ENCODE results near the gene CYP27A1. TPM values are rescaled to one million over a fixed set of nuclear protein-coding genes. Genes with fewer than 3 reads are reported as not detected.

CYP27A1 gene
- total RNA-seq, 1 experiment from 2014 or later = 20.9 TPM

- Mint-ChIP-seq H3K9me3 (ENCODE audit: unreplicated experiment) (no peaks in the 10 kb centered on the region), H3K27me3 (ENCODE audit: insufficient read depth, unreplicated experiment) (peaks cover 3% of the 10 kb centered on the region), H3K36me3 (ENCODE audit: insufficient read depth, unreplicated experiment) (peaks cover 7% of the 10 kb centered on the region), H3K4me3 (ENCODE audit: unreplicated experiment) (no peak overlapping the region), H3K4me1 (ENCODE audit: low read depth, unreplicated experiment) (peaks cover 21% of the 10 kb centered on the region), H3K27ac (ENCODE audit: unreplicated experiment) (no peak overlapping the region)
- TF ChIP-seq CTCF (IDR thresholded peaks at IDR 0.05; ENCODE audit: insufficient read depth in 1 of 2, low read depth in 1 of 2, low read length in 1 of 2, severe bottlenecking in 1 of 2, unreplicated experiment in 1 of 2) = no peak
- POLR2A ChIA-PET = no interaction called here
- no peak for DNase-seq
- H3K4me1 ChIP-seq = peaks cover 10% of the 10 kb centered on the region
- BruUV-seq (replicated peaks) = no TSS peak
- H3K9me3 ChIP-seq = no peaks in the 10 kb centered on the region
- CTCF ChIA-PET = interaction anchor here (1.6 to 3.6 kb wide), 2 partner anchors 10 to 47 kb away, joined by 7 to 18 read pairs; no protein-coding TSS in a partner anchor
- no peaks in the 10 kb centered on the region for H3K36me3 ChIP-seq (ENCODE audit: control insufficient read depth, insufficient read depth, low read length)
- no peak overlapping the region for H3K4me3 ChIP-seq (ENCODE audit: low read depth, low read length)
- intact Hi-C loops (cut with micrococcal nuclease; ENCODE audit: unreplicated experiment) = loop anchor here (5.0 kb wide), 1 partner anchor 142 kb away; the partner anchor contains the start of gene CRYBA2
- no peaks in the 10 kb centered on the region for H3K27me3 ChIP-seq (replicated peaks; ENCODE audit: control insufficient read depth, insufficient read depth, low read length)
Measured at GRCh38 chr2:218850796-218851195, 68.8 kb downstream of the CYP27A1 start.

- CTCF ChIA-PET = interaction anchor here (1.3 to 3.6 kb wide), 4 partner anchors 10 to 47 kb away, joined by 3 to 18 read pairs (median 5); no protein-coding TSS in a partner anchor
- TF ChIP-seq CTCF (IDR thresholded peaks at IDR 0.05; ENCODE audit: insufficient read depth in 1 of 2, low read depth in 1 of 2, low read length in 1 of 2, severe bottlenecking in 1 of 2, unreplicated experiment in 1 of 2) = no peak
- H3K4me1 Mint-ChIP-seq (ENCODE audit: low read depth, unreplicated experiment) = peaks cover 26% of the 10 kb centered on the region
- no peak overlapping the region for H3K27ac Mint-ChIP-seq (ENCODE audit: unreplicated experiment)
- Histone ChIP-seq H3K9me3 (no peaks in the 10 kb centered on the region), H3K36me3 (ENCODE audit: control insufficient read depth, insufficient read depth, low read length) (no peaks in the 10 kb centered on the region), H3K4me3 (ENCODE audit: low read depth, low read length) (no peak overlapping the region), H3K27me3 (replicated peaks; ENCODE audit: control insufficient read depth, insufficient read depth, low read length) (no peaks in the 10 kb centered on the region), H3K4me1 (peaks cover 15% of the 10 kb centered on the region)
- no peaks in the 10 kb centered on the region for H3K9me3 Mint-ChIP-seq (ENCODE audit: unreplicated experiment)
- H3K4me3 Mint-ChIP-seq (ENCODE audit: unreplicated experiment) = no peak overlapping the region
- peaks cover 3% of the 10 kb centered on the region for H3K27me3 Mint-ChIP-seq (ENCODE audit: insufficient read depth, unreplicated experiment)
- no TSS peak for BruUV-seq (replicated peaks)
- intact Hi-C loops (cut with micrococcal nuclease; ENCODE audit: unreplicated experiment) = loop anchor here (5.0 kb wide), 1 partner anchor 141 kb away; the partner anchor contains the start of gene CRYBA2
- POLR2A ChIA-PET = no interaction called here
- no peak for DNase-seq
- H3K36me3 Mint-ChIP-seq (ENCODE audit: insufficient read depth, unreplicated experiment) = peaks cover 7% of the 10 kb centered on the region
Measured at GRCh38 chr2:218851286-218851685, 69.3 kb downstream of the CYP27A1 start.

GRCh38 chr2:218852911-218853667 lies 71.1 kb downstream of the CYP27A1 start:
- CTCF ChIA-PET = interaction anchor here (0.8 to 3.6 kb wide), 4 partner anchors 8 to 45 kb away, joined by 3 to 18 read pairs (median 4); no protein-coding TSS in a partner anchor
- Mint-ChIP-seq H3K4me3 (ENCODE audit: unreplicated experiment) (no peak overlapping the region), H3K27ac (ENCODE audit: unreplicated experiment) (no peak overlapping the region), H3K9me3 (ENCODE audit: unreplicated experiment) (no peaks in the 10 kb centered on the region), H3K27me3 (ENCODE audit: insufficient read depth, unreplicated experiment) (peaks cover 3% of the 10 kb centered on the region), H3K4me1 (ENCODE audit: low read depth, unreplicated experiment) (peaks cover 37% of the 10 kb centered on the region), H3K36me3 (ENCODE audit: insufficient read depth, unreplicated experiment) (no peaks in the 10 kb centered on the region)
- POLR2A ChIA-PET = interaction anchor here (0.7 kb wide), 1 partner anchor 353 kb away, joined by 3 read pairs; no protein-coding TSS in a partner anchor
- intact Hi-C loops (cut with micrococcal nuclease; ENCODE audit: unreplicated experiment) = loop anchor here (1.0 to 5.0 kb wide), 3 partner anchors 23 to 139 kb away; partner anchors contain the start of gene CRYBA2
- no peak overlapping the region for H3K4me3 ChIP-seq (ENCODE audit: low read depth, low read length)
- H3K9me3 ChIP-seq = no peaks in the 10 kb centered on the region
- peaks cover 26% of the 10 kb centered on the region for H3K4me1 ChIP-seq
- peak; percentile 87 to 91 for TF ChIP-seq CTCF (IDR thresholded peaks at IDR 0.05; ENCODE audit: insufficient read depth in 1 of 2, low read depth in 1 of 2, low read length in 1 of 2, severe bottlenecking in 1 of 2, unreplicated experiment in 1 of 2)
- DNase-seq = peak; percentile 64 to 75
- H3K36me3 ChIP-seq (ENCODE audit: control insufficient read depth, insufficient read depth, low read length) = no peaks in the 10 kb centered on the region
- H3K27me3 ChIP-seq (replicated peaks; ENCODE audit: control insufficient read depth, insufficient read depth, low read length) = no peaks in the 10 kb centered on the region
- no TSS peak for BruUV-seq (replicated peaks)

All from Caco-2 (cell line).